ENCODE measurements around the gene GPR55.

The GPR55 gene

DNA sequence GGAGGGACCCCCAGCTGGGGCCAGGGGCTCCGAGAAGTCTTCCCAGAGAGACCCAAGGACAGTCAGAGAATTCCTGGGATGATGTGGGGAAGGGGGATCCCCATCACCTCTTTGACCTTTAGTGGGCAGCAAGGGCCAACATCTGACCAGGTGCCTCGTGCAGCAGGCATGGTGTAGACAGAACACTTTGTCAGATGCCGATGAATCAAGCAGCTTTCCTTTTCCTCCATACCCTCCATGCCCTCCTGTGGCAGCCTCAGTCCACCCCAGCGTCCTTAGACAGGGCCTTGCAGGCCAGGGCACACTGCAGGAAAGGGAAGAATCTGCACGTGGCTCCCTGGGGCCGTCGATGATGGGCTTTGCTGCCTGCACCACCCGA is 26.3 kb downstream of the GPR55 start:
- DNase-seq, result no peak

DNA sequence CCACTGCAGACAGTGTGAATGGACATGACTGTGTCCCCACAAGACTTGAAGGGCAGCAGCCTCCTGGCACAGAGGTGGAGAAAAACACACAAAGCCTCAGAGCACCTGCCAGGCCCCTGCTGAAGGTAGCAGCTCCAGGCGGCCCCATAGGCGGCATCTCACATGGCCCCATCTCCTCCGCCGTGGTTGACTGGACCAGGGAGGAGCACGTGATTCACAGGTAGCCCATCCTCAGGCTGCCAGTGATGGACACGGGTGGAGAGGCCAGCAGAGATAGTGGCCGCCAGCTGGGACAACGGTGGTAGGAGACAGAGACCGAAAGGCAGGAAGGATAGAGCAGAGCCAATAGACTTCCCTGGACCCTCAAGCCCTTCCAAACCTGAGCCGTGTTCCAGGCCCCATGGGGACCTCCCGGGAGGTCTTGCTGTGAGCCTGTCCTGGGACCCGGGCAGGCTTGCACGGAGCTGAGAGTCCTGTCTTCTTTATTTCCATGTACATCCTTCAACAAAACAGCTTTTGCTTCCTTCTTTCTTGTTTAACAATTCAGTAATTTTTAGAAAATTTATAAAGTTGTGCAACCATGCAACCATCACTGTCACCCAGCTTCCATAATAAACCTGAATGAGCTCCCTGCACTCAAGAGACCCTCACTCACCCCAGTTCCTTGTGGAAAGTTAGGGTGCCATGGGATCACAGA is 26.9 kb downstream of the GPR55 start:
- DNase-seq, result no peak

DNA sequence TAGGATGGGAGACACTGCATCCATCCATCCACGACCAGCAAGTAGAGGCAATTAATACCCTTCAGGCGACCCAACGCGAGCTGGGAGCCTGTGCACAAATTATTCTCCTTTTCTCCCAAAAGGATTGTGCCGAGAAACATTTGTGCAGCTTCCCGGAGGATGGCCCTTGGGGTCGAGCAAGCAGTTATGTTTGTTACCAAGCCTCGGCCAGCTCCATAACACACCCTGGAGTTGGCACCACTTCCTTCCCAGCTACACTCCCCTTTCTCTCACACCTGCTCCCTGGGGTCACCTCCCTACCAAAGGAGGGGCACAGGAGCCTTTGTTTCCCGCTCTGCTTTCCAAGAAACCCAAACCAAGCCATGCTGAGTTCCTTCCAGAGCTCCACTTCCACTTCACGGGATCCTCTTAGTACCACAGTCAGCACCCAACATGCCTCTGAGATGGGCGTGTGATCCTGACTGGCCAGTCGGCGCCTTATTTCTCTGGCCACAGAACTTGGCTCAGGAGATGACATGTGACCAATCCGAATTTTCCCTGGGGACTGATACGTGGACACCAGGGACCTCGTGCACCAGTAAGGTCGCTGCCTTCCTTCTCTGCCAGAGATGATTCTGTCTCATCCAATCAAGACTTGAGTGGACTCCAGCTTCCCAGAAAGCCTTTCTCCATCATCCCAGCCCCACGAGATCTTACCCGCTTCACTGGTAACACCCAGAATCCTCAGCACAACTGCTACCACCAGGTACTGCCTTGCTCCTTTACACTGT is 28.5 kb downstream of the GPR55 start:
- DNase-seq, result no peak

GRCh38 chr2:230895536-230896345 is 29.3 kb downstream of the GPR55 start:
- no peak for DNase-seq

DNA sequence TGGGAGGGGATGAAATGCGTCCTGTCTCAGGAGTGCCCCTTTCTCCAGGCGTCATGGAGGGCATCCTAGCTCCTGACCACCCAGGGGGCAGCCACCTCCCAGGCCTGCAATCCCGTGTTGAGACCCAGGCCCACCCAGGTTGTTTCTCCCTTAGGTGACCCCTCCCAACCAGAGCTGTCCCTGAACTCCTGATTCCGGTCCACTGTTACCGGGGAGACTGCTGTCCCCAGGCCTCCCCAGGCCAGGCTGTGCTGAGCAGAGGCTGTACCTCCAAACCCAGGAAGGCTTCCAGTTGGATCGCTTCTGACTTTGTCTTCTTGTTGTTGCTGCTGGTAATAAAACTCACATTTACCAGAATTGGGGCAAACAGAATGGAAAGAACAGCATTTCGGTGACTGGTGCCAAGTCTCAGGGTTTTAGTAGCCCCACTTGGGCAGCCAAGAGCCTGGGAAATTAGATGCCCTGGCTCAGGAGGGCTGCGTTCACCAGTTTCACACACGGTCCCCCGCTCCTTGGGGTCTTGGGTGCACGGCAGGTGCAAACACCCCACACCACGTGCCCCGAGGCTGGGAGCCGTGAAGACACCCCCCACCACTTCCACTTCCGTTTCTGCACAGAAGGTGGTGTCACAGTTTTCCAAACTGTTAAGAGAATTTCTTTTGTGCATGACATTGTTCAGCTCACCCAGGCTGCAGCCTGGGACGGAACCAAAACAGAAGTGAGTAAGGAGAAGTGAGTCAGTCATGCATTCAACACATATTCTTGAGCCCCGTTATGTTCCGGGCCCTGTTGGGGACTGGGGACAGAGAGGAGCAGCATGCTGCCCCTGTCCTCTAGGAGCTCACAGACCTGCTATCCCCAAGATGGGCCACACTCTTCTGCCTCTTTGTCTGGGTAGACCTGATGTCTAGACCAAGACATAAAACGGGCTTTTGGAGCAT is 30.9 kb downstream of the GPR55 start:
- DNase-seq, result no peak

DNA sequence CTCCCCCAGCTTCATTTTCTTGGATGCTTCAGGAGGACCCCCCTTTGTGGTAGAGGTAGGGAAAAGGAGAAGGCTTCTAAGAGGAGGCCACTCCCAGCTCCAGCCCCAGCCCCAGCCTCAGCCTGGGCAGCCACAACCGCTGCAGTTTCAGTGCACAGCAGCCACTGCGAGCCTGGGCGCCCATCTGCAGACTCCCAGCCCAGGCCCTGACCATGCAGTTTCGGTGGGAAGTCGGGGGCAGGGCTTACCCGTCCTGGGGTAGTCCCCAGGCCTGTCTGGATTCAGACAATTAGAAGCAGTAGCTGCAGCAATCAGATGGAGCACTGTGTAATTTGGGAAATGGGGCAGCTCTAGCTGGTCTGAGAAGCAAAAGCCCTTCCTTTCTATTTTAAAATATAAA is 31.7 kb downstream of the GPR55 start:
- no peak for DNase-seq

DNA sequence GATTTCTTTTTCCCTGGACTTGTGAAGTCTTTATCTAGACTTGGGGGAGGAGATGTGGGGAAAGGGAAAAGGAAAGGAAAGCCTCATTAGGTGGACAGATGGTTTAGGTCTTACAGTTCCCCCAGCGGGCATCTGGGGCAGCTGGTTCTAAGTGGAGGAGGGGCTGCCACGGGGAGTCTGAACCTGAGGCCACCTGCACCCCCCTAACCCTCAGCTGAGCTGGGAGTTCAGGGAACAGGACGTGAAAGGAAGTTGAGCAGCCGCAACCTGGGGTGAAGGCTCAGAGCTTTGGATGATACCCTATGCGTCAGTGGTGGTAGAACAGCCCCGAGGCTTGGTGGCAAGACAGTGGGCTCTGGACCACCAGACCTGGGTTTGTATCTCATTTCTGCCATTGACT is 33.5 kb downstream of the GPR55 start:
- DNase-seq, result no peak

- DNase-seq, result no peak
Observed at GRCh38 chr2:230891064-230891463, 34.0 kb downstream of the GPR55 start.

DNA sequence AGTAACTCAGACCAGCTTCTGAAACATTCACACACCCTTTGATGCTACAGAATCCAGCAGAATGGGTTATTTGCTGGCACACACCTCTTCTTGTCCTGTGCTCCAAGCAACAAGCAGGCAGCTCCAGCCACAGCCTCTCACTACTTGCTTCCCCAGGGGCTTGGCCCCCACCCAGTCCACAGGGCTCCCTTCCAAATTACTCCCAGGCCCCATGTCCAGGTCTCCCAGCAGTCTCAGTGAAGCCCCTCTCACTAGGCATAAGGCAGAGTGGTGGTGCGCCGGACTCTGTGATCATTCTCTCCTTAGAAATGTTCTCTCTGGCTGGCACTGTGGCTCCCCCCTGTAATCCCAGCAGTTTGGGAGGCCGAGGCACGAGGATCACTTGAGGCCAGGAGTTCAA is 34.4 kb downstream of the GPR55 start:
- DNase-seq, result no peak

GRCh38 chr2:230889911-230890601 is 35.0 kb downstream of the GPR55 start:
- no peak for DNase-seq

- no peak for DNase-seq
Observed at GRCh38 chr2:230888824-230889400, 36.1 kb downstream of the GPR55 start.

DNA sequence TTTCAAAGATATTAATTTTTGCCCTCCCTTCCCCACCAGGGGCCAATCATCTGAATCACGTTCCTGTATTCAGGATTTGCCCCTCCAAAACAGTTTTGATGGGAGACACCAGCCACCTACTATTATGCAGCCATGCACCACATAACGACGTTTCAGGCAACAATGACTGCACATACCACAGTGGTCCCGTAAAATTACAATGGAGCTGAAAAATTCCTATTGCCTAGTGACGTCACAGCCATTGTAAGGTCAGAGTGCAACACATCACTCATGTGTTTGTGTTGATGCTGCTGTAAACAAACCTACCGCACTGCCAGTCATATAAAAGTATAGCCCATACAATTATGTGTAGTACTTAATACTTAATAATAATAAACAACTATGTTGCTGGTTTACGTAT is 37.7 kb downstream of the GPR55 start:
- DNase-seq, result no peak

DNA sequence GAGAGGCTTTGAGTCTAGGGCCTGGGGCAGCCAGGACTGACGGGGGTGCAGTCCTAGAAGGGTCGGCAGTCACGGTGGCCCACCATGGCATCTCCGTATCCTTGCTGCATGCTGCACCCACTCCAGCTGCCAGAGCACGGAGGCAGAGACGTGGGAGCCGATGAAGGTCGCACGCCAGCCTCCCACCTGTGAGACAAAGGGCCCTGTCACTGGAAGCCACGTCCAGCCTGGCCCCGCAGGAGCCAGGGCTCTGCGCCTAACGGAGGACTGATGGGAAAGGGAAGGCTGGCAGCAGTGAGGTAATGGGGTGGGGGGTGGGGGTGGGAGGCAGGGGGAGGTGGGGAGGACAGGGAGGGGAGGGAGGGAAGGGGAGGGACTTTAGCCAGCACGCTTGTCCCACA is 38.4 kb downstream of the GPR55 start:
- DNase-seq, result no peak

GRCh38 chr2:230886206-230886605 is 38.8 kb downstream of the GPR55 start:
- no peak for DNase-seq

DNA sequence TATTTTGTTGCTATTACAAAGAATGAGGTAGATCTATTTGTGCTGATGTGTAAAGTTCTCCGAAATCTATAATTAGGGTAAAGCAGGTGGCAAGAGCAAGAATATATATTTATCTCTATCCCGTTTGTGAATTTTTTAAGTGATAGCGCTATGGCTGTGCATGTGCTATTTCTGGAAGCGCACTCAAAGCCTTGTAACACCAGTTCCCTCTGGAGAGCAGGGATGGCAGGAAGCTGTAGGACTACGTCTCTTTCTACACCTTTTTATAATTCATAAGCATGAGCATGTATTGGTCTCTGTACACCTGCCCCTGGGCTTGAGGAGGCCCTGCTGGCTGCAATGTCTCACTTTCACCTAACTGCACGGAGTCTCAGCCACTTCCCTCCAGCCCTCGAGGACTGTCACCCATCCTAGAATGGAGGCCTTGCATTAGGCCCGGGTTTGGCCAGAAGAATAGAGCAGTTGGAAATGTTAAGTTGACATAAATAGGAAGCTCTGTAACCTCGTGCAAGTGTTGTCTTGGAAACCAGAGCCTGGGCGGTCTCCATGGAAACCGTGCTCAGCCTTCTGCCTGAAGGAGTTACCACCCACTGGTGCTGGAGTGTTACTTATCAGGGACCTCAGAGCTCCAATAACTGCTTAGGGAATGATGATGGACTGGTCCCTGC is 39.4 kb downstream of the GPR55 start:
- no peak for DNase-seq

DNA sequence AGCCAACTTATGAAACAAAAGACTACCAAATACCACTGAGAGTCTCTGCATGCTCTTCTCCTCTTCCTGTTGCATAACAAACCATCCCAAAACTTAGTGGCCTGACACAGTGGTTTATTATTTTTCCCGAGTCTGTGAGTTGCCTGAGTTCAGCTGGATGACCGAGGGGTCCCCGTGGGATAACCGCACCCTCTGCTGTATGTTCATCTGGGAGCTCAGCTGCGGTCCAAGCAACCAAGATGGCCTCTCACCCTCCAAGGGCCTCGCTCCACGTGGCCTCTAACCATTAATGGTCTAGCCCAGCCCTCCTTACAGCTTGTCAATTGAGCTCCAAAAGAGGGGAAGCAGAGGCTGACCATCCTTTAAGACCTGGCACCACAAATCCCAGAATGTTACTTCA is 43.2 kb downstream of the GPR55 start:
- DNase-seq, result no peak

DNA sequence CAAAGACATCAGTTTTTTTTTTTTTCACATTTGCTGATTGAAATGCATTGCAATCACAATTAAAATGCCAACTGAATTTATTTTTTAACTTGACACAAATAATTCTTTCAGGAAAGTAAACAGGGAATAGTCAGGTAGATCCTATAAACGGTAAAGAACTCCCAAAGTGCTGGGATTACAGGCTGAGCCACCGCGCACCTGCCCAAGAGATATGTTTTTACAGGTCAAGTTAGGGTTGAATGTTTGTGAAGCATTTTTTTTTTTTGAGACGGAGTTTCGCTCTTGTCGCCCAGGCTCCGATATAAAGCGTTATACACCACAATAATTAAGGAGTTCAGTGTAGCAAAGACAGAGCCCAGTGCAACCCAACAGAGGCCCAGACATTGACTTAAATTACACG is 45.2 kb downstream of the GPR55 start:
- DNase-seq, result no peak

DNA sequence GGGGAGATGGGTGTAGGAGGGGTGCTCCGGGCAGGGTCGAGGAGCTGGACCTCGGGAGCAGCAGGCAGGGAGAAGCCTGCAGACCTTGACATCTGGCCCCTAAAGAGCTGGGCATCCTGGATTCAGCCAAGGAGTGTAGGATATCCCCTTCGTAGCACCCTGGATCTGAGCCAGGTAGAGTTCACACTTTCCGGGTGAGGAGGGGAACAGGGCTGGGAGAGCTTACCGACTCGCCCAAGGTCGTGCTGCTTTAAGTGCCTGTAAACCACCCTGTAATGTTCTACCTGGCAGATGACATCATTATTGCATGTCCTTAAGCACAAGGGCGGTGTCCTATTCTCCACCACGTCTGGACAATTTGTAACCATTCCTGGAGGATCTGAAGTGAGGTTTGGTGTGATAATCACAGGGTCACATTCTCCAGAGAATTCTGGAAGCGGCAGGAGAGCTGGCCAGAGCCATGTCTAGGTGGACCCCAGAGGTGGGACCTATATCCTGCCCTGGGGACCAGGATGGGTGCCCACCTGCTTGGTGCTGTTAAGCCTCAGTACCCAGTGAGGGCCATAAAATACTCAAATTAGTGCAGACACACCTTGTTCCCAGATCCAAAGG is 45.7 kb downstream of the GPR55 start:
- no peak for DNase-seq

GRCh38 chr2:230878599-230879188 is 46.3 kb downstream of the GPR55 start:
- DNase-seq, result no peak
